ENCODE results near the gene CUEDC2.

CUEDC2 gene

DNA sequence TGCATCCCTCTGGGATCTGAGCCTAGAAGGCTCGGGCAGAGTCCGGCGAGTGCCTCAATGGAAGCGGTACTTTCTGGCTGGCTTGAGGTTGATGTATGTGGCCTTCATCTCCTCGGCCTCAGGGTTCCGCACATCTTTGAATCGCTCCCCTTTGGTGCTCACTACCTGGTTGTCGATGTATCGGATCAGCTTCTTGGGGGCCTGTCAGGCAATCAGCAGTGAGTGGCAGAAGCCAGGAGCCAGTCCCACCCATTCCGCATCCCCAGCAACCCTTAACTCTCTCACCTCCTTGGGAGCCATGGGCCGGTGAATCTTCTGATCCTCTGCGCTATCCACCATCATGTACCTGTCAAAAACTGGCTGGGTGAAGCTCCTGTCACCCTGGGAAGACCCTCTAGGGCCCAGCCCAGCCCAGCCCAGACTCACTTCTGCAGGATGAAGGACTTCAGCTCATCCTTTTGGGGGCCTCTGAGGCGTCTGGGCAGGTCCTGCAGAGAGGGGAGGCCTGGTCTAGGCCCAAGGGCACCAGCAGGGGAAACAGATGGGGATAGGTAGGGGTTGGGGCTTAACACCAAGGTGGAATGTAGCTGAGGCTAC lies 8.9 kb downstream of the CUEDC2 start:
- no peak for DNase-seq

DNA sequence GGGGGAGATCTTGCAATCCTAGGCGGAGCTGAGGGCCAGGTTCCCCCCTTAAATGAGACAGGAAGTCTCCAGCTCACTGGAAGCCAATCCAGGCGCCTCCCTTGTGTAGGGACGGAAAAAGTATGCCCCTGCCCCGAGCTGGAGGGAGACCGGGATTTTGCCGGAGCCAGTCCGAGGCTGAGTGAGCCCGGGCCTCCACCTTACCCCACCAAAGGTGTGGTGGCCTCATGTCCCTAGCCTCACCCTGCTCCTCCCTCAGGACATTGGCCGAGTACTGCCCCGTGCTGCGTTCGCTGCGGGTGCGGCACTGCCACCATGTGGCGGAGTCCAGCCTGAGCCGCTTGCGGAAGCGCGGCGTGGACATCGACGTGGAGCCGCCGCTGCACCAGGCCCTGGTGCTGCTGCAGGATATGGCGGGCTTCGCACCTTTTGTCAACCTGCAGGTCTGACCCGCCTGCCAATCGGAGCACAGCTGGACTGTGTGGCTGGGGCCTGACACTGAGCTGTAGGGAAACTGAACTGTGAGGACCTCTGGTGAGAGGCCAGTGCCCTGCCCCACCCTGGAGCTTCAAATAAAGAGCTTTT lies 9.7 kb downstream of the CUEDC2 start:
- DNase-seq: peak; percentile 76

DNA sequence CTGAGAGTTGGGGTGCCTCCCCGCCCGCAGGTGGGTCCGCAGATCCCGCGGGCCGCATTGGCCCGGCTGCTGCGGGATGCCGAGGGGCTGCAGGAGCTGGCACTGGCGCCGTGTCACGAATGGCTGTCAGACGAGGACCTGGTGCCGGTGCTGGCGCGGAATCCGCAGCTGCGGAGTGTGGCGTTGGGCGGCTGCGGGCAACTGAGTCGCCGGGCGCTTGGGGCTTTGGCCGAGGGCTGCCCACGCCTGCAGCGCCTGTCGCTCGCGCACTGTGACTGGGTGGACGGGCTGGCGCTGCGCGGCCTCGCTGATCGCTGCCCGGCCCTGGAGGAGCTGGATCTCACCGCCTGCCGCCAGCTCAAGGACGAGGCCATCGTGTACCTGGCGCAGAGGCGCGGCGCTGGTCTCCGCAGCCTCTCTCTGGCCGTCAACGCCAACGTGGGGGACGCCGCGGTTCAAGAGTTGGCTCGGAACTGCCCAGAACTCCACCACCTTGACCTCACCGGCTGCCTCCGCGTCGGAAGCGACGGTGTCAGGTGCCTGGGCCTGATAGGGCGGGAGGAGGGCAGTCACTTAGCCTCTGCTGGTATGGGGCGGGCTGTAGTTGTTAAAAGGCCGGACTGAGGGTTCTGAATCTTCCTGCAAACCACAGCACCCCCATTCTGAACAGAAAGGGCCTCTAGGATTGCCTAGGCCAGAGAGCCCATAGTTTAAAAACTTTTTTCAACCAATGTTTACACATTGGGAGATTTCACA lies 10.4 kb downstream of the CUEDC2 start:
- DNase-seq: peak; percentile 49

DNA sequence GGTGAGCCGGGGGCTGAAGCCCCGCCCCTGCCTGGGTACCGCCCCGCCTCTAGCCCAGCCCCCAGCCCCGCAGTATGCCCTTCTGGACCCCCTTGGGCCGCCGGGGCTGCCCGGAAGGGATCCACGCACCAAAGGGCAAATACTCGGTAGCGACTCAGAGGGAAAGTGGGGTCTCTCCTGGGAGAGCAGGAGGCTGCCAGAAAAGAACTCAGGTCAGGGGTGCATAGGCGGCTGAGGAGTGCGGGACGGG lies 10.9 kb downstream of the CUEDC2 start:
- no peak for DNase-seq

DNA sequence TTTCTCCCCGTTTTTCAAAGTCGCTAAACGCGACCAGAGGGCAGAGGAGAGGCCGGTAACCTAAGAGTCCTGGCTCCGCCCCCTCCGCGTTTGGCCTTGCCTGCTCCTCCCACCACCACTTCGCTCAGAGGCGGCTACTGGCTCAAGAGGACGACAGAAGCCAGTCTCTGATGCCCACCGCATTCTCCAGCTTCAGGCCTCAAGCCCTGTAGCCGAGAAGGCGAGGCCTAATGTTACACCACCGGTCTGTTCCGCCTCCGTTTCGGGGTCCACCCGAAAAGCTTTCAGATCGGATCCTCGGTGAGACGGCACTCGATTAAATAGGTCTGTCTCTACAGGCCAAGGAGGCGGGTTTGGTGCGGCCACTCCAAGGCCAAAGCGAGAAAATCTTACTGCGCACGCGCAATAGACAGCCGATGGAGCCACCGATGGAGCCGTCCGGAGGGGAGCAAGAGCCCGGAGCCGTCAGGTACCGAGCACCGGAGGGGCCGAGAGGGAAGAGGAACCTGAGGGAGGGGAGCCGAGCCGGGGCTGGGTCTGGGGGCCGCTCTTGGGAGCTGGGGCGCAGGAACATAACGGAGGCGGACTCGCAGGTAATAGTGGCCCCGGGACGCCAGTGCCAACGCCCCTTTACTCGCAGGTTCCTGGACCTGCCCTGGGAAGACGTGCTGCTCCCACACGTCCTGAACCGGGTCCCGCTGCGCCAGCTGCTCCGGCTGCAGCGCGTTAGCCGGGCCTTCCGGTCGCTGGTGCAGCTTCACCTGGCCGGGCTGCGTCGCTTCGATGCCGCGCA lies 11.5 kb downstream of the CUEDC2 start, which contains the start of gene FBXL15:
TSS of gene FBXL15 (plus strand) at position 123 of the 793 bp plus-strand sequence. CDS start at position 417, 294 bp downstream.
- DNase-seq: peak; percentile 98

DNA sequence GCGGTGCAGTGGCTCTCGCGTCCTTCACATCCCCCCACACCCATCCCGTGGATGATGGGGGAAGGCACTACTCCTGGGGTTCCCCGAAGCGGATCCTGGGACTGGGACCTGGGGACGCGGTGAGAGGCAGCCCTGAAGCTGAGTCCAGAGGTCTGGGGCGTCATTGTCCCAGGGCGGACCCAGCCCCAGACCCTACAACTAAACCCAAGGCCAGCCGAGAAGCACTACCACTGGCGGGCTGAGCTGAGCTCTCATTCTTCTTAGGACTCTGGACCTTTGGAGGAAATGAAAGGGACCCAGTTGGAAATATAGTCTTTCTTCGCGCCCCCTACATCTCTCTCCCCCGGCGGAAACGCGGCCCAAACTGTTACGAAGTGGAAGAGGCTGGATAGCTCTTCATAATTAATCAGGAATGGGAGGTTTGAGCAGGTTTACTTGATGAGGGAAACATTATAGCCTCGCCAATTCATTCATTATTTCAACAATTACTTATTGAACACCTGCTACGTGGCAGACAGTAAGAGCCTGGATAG lies 12.1 kb downstream of the CUEDC2 start:
- no peak for DNase-seq

DNA sequence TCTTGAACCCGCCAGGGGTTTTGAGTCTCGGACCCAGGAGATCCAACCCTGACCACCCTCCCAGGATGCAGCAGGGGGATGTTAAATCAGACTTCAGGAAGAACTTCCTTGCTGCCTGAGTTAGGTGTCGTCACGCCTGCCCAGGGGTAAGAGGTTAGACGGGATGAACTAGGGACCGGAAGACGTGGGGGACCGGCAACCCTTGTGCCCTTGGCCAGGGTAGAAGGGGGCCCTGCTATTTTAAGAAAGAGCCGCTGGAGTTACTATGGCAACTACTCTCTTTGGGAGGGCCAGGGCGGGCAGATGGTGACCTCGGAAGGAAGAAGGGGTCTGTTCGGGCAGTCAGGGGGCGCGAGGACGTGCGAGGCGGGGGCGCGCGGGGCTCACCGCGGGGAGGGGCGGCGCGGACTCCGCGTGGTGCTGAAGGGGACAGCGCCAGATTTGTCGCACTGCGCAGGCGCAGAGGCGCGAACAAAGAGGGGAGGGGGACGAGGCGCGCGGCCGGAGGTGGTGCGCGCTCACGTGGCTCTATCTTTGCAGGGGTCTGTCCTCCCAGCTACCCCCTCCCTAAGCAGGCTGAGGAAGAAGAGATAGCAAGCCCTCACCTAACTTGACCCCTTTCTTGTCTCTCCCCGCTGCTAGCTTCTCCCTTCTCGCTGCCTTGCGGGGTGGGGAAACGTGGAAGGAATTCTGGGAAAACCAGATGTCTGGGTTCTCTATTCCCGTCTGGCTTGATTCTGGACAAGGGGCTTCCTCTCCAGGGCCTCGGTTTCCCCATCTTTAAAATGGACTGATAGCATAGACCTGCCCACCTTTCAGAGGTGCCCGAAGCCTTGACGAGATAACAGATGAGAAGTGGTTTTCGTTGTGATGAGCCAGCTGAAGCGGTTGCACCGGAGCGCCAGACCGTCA lies 12.8 kb downstream of the CUEDC2 start:
- DNase-seq: peak; percentile 79

DNA sequence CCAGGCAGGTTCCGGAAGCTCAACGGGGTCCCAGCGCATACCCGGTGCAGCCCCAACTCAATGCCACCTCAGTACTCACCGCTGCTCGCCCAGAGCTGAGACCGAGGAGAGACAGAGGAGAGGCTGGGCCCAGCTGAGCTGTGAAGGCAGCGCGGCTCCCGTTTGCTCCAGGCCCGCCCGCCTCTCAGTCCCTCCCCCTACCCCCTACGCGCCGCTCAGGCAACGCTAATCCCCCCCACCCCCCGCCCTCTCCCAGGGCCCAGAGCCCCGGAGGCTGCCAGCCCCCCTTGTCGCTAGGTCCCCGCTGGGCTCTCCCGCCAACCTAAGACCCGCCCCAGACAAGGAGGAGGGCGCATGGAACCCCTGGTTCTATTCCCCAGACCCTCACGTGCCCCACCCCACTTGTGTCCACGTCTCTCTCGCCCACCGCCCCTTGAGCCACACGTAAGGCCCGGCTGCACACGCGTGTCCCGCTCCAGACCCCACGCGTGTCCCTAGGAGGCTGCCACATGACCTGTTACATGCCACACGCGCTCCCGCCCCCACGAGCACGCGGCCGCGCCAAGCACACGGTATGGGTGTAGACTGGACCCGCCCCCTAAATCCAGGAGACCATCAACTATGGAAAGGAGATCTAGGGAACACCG lies 13.6 kb downstream of the CUEDC2 start, which contains the start of gene PSD:
TSS of gene PSD (minus strand) at position 164 of the 647 bp plus-strand sequence. CDS start 1,747 bp downstream, outside the sequence.
- no peak for DNase-seq

DNA sequence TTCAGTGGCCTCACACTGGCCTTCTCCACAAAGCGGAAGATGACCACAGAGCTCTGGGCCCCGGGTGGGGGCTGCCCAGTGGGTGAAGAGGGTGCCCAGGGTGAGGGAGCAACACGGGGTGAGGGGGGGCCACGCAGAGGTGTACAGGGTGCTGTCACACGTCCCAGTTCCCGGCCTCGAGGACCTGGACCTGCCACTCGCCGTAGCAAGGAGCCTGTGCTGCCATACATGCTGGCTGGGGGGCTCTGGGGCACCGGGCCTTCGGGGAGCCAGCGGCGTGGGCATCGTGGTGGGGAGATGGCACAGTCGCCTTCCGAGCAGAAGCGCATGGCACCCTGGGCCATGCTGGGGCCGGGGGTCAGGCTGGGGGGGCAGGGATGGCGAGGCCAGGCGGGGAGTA lies 15.7 kb downstream of the CUEDC2 start:
- no peak for DNase-seq

DNA sequence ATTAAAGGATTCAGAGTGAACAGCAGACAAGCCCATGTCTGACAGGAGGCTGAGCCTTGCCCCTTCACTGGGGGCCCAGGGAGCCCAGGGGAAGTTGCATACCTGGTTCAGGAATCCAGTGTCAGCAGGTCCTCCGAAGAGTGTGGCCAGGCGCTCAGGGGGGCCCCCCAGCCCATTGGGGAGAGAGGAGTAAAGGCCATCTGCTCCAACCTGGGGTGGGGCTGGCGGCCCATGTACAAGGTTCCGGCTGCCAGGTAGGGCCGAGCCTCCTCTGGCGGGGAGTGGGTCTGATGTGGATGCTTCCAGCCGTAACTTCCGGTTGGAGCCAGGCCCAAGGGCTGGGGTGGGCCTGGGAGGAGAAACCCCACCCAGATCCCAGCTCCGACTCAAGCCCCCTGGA lies 16.1 kb downstream of the CUEDC2 start:
- DNase-seq: no peak

DNA sequence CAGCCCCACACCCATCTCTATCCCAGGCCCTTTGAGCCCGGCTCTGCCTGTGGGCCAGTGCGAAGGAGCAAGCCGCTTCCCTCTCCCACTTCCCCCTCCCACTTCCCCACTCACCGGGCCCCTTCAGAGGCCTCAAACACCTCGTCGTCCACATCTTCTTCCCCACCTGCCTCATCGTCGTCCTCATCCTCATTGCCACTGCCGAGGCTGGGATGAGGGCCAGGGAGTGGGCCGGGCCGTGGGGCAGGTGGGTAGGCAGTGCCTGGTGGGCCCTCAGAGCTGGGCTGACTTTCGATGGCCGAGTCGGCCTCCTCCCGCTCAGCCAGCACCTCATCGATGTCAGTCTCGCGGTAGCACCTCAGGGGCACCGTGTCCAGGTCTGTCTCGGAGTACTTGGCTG lies 17.6 kb downstream of the CUEDC2 start:
- no peak for DNase-seq

DNA sequence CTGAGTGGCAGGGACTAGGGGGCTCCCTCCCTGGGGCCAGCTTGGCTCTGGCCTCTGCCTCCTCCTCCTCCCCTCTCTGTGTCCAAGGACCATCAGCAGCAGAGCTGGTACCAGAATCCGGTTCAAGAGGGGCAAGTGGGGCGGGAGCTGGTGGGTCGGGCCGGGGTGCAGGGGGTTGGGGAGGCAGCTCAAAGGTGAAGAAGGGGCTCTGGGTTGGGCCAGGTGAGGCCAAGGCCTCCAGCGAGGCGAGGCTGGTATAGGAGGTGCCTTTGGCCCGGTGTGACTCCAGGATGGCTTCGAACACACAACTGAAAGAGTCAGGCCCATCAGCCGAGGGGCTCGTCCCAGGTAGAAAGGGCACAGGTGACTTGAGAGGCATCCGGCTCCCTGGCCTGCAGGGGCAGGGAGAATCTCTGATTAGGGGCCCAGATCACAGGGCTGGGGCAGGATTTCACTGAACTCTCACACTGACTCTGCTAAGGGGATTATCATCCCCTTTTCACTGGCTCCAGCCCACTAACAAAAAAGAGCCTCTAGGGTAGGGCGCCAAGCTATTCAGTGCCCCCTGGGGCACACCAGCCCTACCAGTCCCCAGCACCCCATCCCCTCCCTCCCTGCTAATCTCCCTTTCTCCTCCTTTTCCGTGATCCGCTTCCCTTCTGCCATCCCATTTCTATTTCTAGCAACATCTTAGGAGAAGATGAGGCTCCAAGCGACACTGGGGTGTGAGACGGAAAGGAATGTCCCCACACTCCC lies 18.4 kb downstream of the CUEDC2 start:
- DNase-seq: no peak

DNA sequence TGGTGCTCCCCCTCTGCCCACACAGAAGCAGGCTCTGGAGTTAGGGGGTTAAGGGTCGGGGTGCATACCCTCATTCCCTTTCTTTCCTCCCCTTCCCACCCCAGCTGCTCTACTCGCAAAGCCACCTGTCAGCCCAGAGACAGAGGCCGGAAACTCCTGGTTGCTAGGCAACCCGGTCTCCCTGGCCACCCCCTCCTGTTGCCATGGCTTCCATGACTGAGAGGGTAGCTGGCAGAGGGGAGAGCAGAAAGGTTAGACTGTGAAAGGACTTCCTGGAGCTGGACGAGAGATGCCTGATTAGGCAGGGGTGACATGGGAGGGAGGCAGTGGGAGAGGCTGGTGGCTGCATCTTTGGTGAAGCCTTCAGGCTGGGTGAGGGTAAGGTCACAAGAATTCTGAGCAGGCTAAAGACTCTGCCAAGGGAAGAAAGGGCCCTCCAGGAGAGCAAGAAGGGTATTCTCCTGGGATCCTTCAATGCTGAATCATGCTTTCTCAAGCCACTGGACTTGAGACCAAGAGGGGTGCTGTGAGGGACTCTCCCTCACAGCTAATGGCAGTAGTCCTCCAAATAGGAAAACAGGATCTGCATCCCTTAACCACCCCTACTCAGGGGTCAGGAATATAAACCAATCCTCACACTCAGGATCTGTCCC lies 19.2 kb downstream of the CUEDC2 start:
- DNase-seq: peak; percentile 45

DNA sequence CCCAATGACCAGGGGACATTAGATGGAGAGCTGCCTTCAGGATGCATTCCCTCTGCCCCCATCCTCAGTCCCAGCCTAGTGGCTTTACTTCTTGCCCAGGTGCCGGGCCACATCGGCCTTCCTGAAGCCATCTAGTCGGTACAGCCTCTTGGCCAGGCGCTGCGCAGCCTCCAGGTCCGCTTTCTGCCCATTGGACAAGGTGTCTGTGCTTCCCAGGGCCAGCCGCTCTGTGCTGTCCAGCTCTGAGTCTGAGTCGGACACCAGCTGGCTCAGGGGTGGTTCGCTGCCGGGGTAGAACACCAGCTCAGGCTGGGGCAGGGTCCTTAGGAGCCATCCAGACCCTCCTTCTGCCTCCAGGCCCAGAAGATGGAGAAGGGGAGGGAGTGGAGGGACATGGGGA lies 20.1 kb downstream of the CUEDC2 start:
- no peak for DNase-seq

DNA sequence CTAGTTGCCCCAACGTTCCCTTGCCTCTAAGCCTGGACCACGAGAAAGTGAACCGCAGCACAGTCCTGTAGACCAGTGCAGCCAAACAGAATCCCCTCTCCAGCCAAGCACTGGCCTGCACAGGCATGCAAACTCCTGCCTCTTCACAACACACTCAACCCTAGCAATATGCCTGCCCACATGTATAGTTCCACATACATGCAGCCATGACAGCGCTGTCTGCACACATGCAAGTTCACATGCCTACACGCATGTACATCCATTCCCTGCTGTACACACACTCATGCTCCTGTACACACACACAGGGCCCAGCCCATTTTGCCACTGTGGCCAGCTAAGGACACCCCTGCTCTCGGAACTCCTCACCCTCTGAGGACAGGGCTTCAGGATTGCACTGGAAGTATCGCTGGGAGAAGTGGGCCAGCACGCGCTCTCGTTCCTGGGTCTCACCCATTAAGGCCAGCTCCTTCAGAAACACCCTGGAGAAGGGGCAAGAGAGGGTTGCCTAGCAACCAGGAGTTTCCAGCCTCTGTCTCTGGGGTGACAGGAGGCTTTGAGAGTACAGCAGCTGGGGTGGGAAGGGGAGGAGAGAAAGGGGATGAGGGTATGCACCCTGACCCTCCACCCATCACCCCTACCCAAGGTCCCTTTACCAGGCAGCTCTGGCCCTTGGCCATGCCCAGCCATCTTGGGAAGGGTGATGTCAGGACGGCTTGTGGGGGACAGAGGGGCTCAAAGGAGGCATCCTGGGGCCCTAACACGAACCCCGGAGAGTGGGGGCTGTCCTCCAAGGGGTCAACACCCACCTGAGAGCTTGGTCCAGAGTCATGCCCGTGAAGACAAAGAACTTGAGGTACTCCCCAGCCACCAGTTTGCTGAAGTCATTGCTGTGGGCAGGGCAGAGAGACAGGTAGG lies 20.8 kb downstream of the CUEDC2 start:
- DNase-seq: no peak

DNA sequence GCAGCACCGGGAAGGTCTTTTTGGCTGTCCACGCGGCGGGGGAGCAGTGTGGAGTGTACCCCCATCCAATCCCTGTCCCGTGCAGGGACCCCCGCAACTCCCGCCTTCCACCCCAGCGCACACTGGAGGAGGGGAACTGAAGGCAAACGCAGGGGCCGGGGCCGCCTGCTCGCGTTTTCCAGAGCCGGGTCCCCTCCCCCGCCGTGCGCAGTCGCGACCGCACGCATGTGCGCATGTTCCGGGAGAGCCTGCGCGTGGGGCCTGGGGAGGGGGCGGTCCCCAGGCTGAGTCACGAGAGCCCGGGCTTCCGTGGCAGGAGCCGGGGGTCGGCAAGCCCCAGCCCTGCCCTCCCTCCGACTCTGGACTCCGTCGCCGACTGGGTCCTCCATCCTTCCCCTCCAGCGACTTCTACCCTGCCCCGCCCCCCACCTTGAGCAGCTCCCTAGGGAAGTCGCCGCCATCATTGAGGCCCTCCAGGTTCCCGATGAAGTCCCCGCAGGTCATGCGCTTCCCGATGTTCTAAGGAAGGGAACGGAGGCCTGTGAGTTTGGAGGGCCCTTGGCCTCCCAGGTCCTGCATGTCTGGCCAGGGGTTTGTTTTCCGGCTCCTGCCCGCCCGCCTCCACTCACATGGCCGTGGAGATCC lies 21.8 kb downstream of the CUEDC2 start:
- peak; percentile 57 for DNase-seq

DNA sequence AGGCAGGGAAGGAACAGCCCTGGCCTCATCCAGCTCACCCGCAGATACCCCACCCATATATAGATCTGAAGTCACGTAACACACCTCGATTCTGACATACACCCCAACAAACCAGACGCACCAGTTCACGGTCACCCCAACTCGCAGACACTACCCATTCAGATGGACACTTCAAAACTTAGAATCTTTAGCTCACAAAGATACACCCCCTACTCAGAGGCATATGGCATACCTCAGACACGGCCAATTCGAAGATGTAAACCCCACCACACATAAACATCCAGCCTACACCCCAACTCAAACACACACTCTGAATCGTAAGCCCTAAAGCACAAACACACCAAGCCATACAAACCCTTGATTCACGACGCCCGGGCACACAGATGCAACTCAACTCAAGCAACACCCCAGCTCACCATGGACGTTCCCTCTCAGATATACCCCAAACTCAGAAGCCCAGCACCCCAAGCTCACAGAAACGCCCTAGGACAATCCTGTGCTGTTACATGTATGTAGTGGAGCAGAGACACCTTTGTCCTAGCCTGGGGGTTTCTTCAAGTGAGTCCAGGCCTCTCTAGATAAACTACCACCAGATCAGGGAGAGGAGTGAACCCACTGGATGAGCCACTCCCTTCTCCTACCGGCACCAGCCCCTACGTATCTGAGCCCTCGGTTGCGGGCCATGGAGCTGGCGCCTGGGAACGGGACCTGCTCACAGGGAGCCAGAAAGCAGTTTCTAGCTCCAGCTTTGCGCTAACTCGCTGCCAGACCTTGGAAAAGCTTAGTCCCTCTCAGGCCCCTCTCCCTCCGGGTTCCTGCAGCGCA lies 22.6 kb downstream of the CUEDC2 start:
- DNase-seq: no peak
